Measurements from ENCODE around the gene SLC35E4.

GRCh38 chr22:30607300-30607930 lies 28.2 kb upstream of the SLC35E4 start:
- no peak for TF ChIP-seq CTCF (IDR thresholded peaks at IDR 0.05; ENCODE audit: borderline replicate concordance, extremely low read depth, low read length, poor library complexity, severe bottlenecking)
- TF ChIP-seq EZH2 (IDR thresholded peaks at IDR 0.05; ENCODE audit: borderline replicate concordance, low read depth, low read length, severe bottlenecking), result no peak
